Renal pelvis (tissue), 3 donors: Measurements from ENCODE around the gene CTH. TPM values are rescaled to one million over a fixed set of nuclear protein-coding genes. Genes with fewer than 3 reads are reported as not detected.

Experiments used
- polyA plus RNA-seq, 3 donors: library from polyadenylated mRNA; unstranded; fragments of 120-200 nt; gene quantifications; one replicate each; pipeline ENCODE4 v1.2.1, GENCODE V29; 2013; ENCODE audit not compliant: insufficient read length in 3 of 3

Gene CTH
- polyA plus RNA-seq, 3 donors = 11.7 to 17.8 (median 16.0) TPM

Other genes with a start within 250 kb of the CTH start
- gene LRRC40, start 205.7 kb upstream of the CTH start, polyA plus RNA-seq = 10 to 100 TPM; 20.1 to 27.2 (median 24.1) TPM
- 100 to 1,000 TPM; 338 to 481 (median 475) TPM for gene SRSF11, start 189.9 kb upstream of the CTH start, polyA plus RNA-seq
- 10 to 100 TPM; 24.0 to 29.0 (median 28.3) TPM for gene ANKRD13C, start 56.5 kb upstream of the CTH start, polyA plus RNA-seq